ENCODE results near the gene GRAMD1A.

Gene GRAMD1A

GRCh38 chr19:35066691-35067563, 66.8 kb downstream of the GRAMD1A start:
- no peak overlapping the region for H3K27ac ChIP-seq
- DNase-seq (ENCODE audit: low spot score), result peak; percentile 86
- TF ChIP-seq CTCF (IDR thresholded peaks at IDR 0.05), result peak; percentile 85
- H3K4me3 ChIP-seq, result no peak overlapping the region

DNA sequence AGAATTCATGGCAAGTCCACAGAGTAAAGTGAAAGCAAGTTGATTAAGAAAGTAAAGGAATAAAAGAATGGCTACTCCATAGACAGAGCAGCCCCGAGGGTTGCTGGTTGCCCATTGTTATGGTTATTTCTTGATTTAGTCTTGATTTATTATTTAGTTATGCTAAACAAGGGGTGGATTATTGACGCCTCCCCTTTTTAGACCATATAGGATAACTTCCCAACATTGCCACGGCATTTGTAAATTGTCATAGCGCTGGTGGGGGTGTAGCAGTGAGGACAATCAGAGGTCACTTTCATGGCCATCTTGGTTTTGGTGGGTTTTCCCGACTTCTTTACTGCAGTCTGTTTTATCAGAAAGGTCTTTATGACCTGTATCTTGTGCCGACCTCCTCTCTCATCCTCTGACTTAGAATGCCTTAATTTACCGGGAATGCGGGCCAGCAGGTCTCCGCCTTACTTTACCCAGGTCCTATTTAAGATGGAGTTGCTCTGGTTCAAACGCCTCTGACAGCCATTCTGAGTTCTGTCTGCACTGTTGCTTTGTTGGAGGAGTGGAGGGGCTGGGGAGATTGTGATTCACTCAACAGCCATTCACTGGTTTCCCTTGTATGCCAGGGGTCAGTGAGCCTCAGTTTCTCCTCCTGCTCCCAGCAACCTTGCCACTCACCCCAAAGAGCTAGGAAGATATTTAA, 69.0 kb downstream of the GRAMD1A start:
- DNase-seq (ENCODE audit: low spot score), result no peak
- Histone ChIP-seq H3K4me3 (no peak overlapping the region), H3K27ac (no peak overlapping the region)
- TF ChIP-seq CTCF (IDR thresholded peaks at IDR 0.05), result no peak

- DNase-seq (ENCODE audit: low spot score), result no peak
- no peak overlapping the region for H3K27ac ChIP-seq
- TF ChIP-seq CTCF (IDR thresholded peaks at IDR 0.05), result no peak
- H3K4me3 ChIP-seq, result no peak overlapping the region
These were observed 69.6 kb downstream of the GRAMD1A start for GRCh38 chr19:35069696-35070095.

- no peak for TF ChIP-seq CTCF (IDR thresholded peaks at IDR 0.05)
- no peak for DNase-seq (ENCODE audit: low spot score)
- H3K27ac ChIP-seq, result no peak overlapping the region
- no peak overlapping the region for H3K4me3 ChIP-seq
These were observed 70.3 kb downstream of the GRAMD1A start for GRCh38 chr19:35070471-35070870.

DNA sequence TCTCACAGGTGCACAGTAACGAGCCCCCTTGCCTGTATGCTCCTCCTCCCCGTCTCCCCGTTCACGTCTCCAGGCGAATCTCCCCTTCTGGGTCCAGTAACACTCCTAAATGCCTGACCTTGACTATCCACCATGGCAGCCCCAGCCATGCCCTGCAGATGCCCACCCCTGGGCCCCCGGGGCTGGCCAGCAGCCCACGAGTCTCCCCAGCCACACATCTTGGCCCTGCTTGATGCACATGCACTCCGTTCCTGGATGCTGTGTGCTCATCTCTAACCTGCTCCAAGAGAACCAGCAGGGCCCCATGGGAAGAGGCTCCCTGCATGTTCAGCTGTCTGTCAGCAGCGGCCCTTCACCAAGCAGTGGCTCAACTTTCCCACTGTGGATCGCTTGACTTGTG, 73.4 kb downstream of the GRAMD1A start:
- no peak overlapping the region for H3K27ac ChIP-seq
- DNase-seq (ENCODE audit: low spot score), result no peak
- no peak overlapping the region for H3K4me3 ChIP-seq
- TF ChIP-seq CTCF (IDR thresholded peaks at IDR 0.05), result no peak

GRCh38 chr19:35073941-35074340, 73.8 kb downstream of the GRAMD1A start:
- Histone ChIP-seq H3K27ac (no peak overlapping the region), H3K4me3 (no peak overlapping the region)
- TF ChIP-seq CTCF (IDR thresholded peaks at IDR 0.05), result no peak
- no peak for DNase-seq (ENCODE audit: low spot score)
